RPMI7951 (cell line): Measurements from ENCODE around the gene PTBP3. TPM values are rescaled to one million over a fixed set of nuclear protein-coding genes. Genes with fewer than 3 reads are reported as not detected.

Experiments
- DNase-seq: peaks from one replicate; pipeline ENCODE4 v3.0.0-alpha.2; 2012; ENCODE audit warnings: low read depth
- total RNA-seq: library from RNA; depleted of rRNA; stranded (reverse); fragments of >200 nt; shearing (Covaris generic); gene quantifications from 2 replicates; pipeline ENCODE4 v1.2.3, GENCODE V29; 2014; rRNA removed

Gene PTBP3
- total RNA-seq, 1 experiment from 2014 or later: 36.4 TPM

GRCh38 chr9:112169368-112169767 is 164.1 kb downstream of the PTBP3 start:
- no peak for DNase-seq

GRCh38 chr9:112168197-112168596 is 165.2 kb downstream of the PTBP3 start:
- no peak for DNase-seq

Other genes with a start within 250 kb of the PTBP3 start
- gene SUSD1, start 158.3 kb downstream of the PTBP3 start, total RNA-seq: 2.9 and 3.4 TPM in 2 replicates
- gene HSDL2, start 46.5 kb upstream of the PTBP3 start, total RNA-seq: 30.2 and 40.0 TPM in 2 replicates
- gene KIAA1958, start 153.2 kb upstream of the PTBP3 start, total RNA-seq: 1.7 TPM in 2 replicates